PC-9 (cell line): ENCODE measurements around the gene SLC25A41. TPM values are rescaled to one million over a fixed set of nuclear protein-coding genes. Genes with fewer than 3 reads are reported as not detected.

Experiments
- BruUV-seq: library from RNA; stranded (reverse); fragments of 400-500 nt; replicated peaks from 2 replicates; lab custom pipeline; 2021; lab: Mats Ljungman, UMichigan
- CTCF ChIA-PET: fragments of 300-600 bp; sonication (Branson Sonifier 250); formaldehyde crosslinking; loops from one replicate; lab custom pipeline; 2022; ENCODE audit warnings: antibody characterized with exemption; lab: Charles Lee
- POLR2A ChIA-PET: fragments of 300-600 bp; sonication (Branson Sonifier 250); formaldehyde crosslinking; loops from one replicate; lab custom pipeline; 2022; ENCODE audit warnings: antibody characterized with exemption; ENCODE audit not compliant: unreplicated experiment; lab: Charles Lee
- DNase-seq, 2 experiments: peaks; one replicate each; pipeline versions ENCODE4 v3.0.0 to v3.0.0-alpha.2; 2015 to 2022; ENCODE audit warnings: mixed read lengths in 1 of 2
- H2AFZ ChIP-seq: fragments of 200-600 bp; sonication (generic); 2 replicates; pipeline ENCODE4 v1.8.1; 2017; ENCODE audit warnings: antibody characterized with exemption
- H3F3A ChIP-seq: fragments of 200-600 bp; sonication (generic); 2 replicates; pipeline ENCODE4 v1.8.1; 2017; ENCODE audit warnings: antibody characterized with exemption, mild to moderate bottlenecking, low read depth; ENCODE audit not compliant: insufficient read depth
- H3K27ac ChIP-seq: fragments of 200-600 bp; sonication (generic); 2 replicates; pipeline ENCODE4 v1.6.1; 2016; ENCODE audit warnings: mixed run types
- H3K27me3 ChIP-seq: fragments of 200-600 bp; sonication (generic); 2 replicates; pipeline ENCODE4 v1.6.1; 2016; ENCODE audit warnings: low read depth, mixed run types; ENCODE audit not compliant: insufficient read depth
- H3K36me3 ChIP-seq: fragments of 200-600 bp; sonication (generic); 2 replicates; pipeline ENCODE4 v1.6.1; 2016; ENCODE audit warnings: low read depth, mixed run types
- H3K4me1 ChIP-seq: fragments of 200-600 bp; sonication (generic); replicated peaks from 2 replicates; pipeline ENCODE4 v1.6.1; 2016; ENCODE audit warnings: mixed run types; ENCODE audit not compliant: insufficient read depth
- H3K4me2 ChIP-seq: fragments of 200-600 bp; sonication (generic); 2 replicates; pipeline ENCODE4 v1.6.1; 2017; ENCODE audit warnings: mixed run types
- H3K4me3 ChIP-seq: fragments of 200-600 bp; sonication (generic); 2 replicates; pipeline ENCODE4 v1.6.1; 2016; ENCODE audit warnings: mixed run types
- H3K79me2 ChIP-seq: fragments of 200-600 bp; sonication (generic); 2 replicates; pipeline ENCODE4 v1.6.1; 2017; ENCODE audit warnings: low read depth, mixed run types
- H3K9me2 ChIP-seq: fragments of 200-600 bp; sonication (generic); 2 replicates; pipeline ENCODE4 v1.8.1; 2017; ENCODE audit warnings: mild to moderate bottlenecking; ENCODE audit not compliant: insufficient read depth
- H3K9me3 ChIP-seq: fragments of 200-600 bp; sonication (generic); 2 replicates; pipeline ENCODE4 v1.8.1; 2016; ENCODE audit warnings: low read depth; ENCODE audit not compliant: insufficient read depth
- H4K20me1 ChIP-seq: fragments of 200-600 bp; sonication (generic); 2 replicates; pipeline ENCODE4 v1.8.1; 2017; ENCODE audit not compliant: insufficient read depth
- CTCF ChIP-seq: fragments of 200-600 bp; sonication (generic); conservative IDR thresholded peaks from 2 replicates; pipeline ENCODE4 v1.6.1; 2017; ENCODE audit warnings: mixed run types, antibody characterized with exemption, mild to moderate bottlenecking, moderate library complexity
- EZH2 ChIP-seq: fragments of 200-600 bp; sonication (generic); IDR thresholded peaks from 2 replicates; pipeline ENCODE4 v1.8.0; 2017; ENCODE audit warnings: antibody characterized with exemption, low read depth
- intact Hi-C: fragments of 100-400 bp; cut with micrococcal nuclease; formaldehyde crosslinking; loops from one replicate; pipeline ENCODE4 v1.10.0; 2022; ENCODE audit not compliant: unreplicated experiment
- total RNA-seq: library from RNA; stranded (reverse); gene quantifications from 2 replicates; pipeline ENCODE4 v1.2.3, GENCODE V29; 2021

Gene SLC25A41
- total RNA-seq, 1 experiment from 2014 or later, result not detected

GRCh38 chr19:6421075-6422014 lies 12.2 kb downstream of the SLC25A41 start:
- no peak overlapping the region for H2AFZ ChIP-seq
- ChIA-PET POLR2A (no interaction called here), CTCF (interaction anchor here (0.6 kb wide), 1 partner anchor 11 kb away, joined by 8 read pairs; no protein-coding TSS in a partner anchor)
- no peak overlapping the region for H3K4me2 ChIP-seq
- BruUV-seq, result no TSS peak
- H3K27me3 ChIP-seq, result no peaks in the 10 kb centered on the region
- H4K20me1 ChIP-seq, result peaks cover 49% of the 10 kb centered on the region
- TF ChIP-seq EZH2 (no peak), CTCF (no peak)
- H3K4me1 ChIP-seq, result peaks cover 10% of the 10 kb centered on the region
- DNase-seq, result no peak
- H3K27ac ChIP-seq, result no peak overlapping the region
- no peaks in the 10 kb centered on the region for H3K9me2 ChIP-seq
- intact Hi-C loops, result loop anchor here (5.0 kb wide), 1 partner anchor 41 kb away; the partner anchor contains the start of gene CRB3
- no peaks in the 10 kb centered on the region for H3K36me3 ChIP-seq
- H3K79me2 ChIP-seq, result peaks cover 40% of the 10 kb centered on the region
- no peaks in the 10 kb centered on the region for H3K9me3 ChIP-seq
- H3F3A ChIP-seq, result no peaks in the 10 kb centered on the region
- H3K4me3 ChIP-seq, result no peak overlapping the region

GRCh38 chr19:6418562-6418932 lies 15.0 kb downstream of the SLC25A41 start:
- ChIA-PET POLR2A (no interaction called here), CTCF (interaction anchor here (0.7 kb wide), 1 partner anchor 409 kb away, joined by 3 read pairs; no protein-coding TSS in a partner anchor)
- no peak overlapping the region for H3K4me3 ChIP-seq
- H3K4me2 ChIP-seq, result no peak overlapping the region
- peaks cover 34% of the 10 kb centered on the region for H3K79me2 ChIP-seq
- no peaks in the 10 kb centered on the region for H3K9me2 ChIP-seq
- peaks cover 10% of the 10 kb centered on the region for H3K4me1 ChIP-seq
- H3K27ac ChIP-seq, result no peak overlapping the region
- DNase-seq, result no peak
- peaks cover 44% of the 10 kb centered on the region for H4K20me1 ChIP-seq
- no TSS peak for BruUV-seq
- no peaks in the 10 kb centered on the region for H3K9me3 ChIP-seq
- H3F3A ChIP-seq, result no peaks in the 10 kb centered on the region; the same call in 1 of the 2 replicates
- H2AFZ ChIP-seq, result no peak overlapping the region
- no peaks in the 10 kb centered on the region for H3K36me3 ChIP-seq
- intact Hi-C loops, result no loop called here
- TF ChIP-seq EZH2 (no peak), CTCF (no peak)
- H3K27me3 ChIP-seq, result no peaks in the 10 kb centered on the region

GRCh38 chr19:6417713-6418561 lies 15.6 kb downstream of the SLC25A41 start:
- H4K20me1 ChIP-seq, result peaks cover 38% of the 10 kb centered on the region
- no peak for DNase-seq
- H3K79me2 ChIP-seq, result peaks cover 28% of the 10 kb centered on the region

More at GRCh38 chr19:6417713-6418561, 15.6 kb downstream of the SLC25A41 start:
- TF ChIP-seq CTCF, result no peak
- TF ChIP-seq EZH2, result no peak
- BruUV-seq, result no TSS peak
- H3K9me3 ChIP-seq, result no peaks in the 10 kb centered on the region
- POLR2A ChIA-PET, result no interaction called here
- H3K36me3 ChIP-seq, result no peaks in the 10 kb centered on the region
- no peaks in the 10 kb centered on the region; the same call in 1 of the 2 replicates for H3F3A ChIP-seq
- H3K27me3 ChIP-seq, result no peaks in the 10 kb centered on the region
- CTCF ChIA-PET, result interaction anchor here (0.7 kb wide), 1 partner anchor 409 kb away, joined by 3 read pairs; no protein-coding TSS in a partner anchor
- no peak overlapping the region for H3K27ac ChIP-seq
- H3K4me3 ChIP-seq, result no peak overlapping the region
- peaks cover 7% of the 10 kb centered on the region for H3K4me1 ChIP-seq
- no peaks in the 10 kb centered on the region for H3K9me2 ChIP-seq
- H3K4me2 ChIP-seq, result no peak overlapping the region
- H2AFZ ChIP-seq, result no peak overlapping the region
- intact Hi-C loops, result no loop called here
